Fibroblast of villous mesenchyme (primary cell): ENCODE measurements around the gene TCF25. TPM values are rescaled to one million over a fixed set of nuclear protein-coding genes. Genes with fewer than 3 reads are reported as not detected.

Experiments
- DNase-seq: peaks from one replicate; pipeline ENCODE4 v3.0.0-alpha.2; 2010; ENCODE audit warnings: low read depth
- H3K4me3 ChIP-seq: 2 replicates; pipeline ENCODE4 v1.5.1; 2011; ENCODE audit warnings: low read depth, mild to moderate bottlenecking, low read length
- total RNA-seq: library from RNA; depleted of rRNA; stranded (reverse); fragments of >200 nt; gene quantifications from 2 replicates; pipeline ENCODE4 v1.2.3, GENCODE V29; 2012
- TF ChIP-seq, protein P1 (sequence below): IDR thresholded peaks from 2 replicates; pipeline ENCODE4 v1.5.1; 2012; ENCODE audit warnings: low read depth, mild to moderate bottlenecking, low read length; ENCODE audit not compliant: insufficient read depth

TCF25 gene
- total RNA-seq, 1 donor = 188 TPM

DNA sequence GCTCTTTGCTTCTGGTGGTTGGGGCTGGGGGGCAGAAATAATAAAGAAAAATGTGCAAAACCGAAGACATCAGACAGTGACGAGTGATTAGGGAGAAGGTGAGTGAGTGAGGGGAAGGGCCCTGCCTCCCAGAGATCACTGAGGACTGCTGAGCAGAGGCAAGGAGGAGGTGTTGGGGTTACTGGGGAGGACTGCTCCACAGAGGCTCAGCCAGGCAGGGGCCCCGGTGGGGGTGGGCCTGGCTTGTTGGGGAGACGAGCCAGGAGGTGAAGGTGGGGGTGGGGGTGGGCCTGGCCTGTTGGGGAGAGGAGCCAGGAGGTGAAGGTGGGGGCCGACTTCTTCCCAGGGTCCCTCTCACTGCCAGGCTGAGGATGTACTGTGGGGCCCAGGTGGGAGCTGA is 73.1 kb downstream of the TCF25 start:
- TF ChIP-seq, protein P1, sequence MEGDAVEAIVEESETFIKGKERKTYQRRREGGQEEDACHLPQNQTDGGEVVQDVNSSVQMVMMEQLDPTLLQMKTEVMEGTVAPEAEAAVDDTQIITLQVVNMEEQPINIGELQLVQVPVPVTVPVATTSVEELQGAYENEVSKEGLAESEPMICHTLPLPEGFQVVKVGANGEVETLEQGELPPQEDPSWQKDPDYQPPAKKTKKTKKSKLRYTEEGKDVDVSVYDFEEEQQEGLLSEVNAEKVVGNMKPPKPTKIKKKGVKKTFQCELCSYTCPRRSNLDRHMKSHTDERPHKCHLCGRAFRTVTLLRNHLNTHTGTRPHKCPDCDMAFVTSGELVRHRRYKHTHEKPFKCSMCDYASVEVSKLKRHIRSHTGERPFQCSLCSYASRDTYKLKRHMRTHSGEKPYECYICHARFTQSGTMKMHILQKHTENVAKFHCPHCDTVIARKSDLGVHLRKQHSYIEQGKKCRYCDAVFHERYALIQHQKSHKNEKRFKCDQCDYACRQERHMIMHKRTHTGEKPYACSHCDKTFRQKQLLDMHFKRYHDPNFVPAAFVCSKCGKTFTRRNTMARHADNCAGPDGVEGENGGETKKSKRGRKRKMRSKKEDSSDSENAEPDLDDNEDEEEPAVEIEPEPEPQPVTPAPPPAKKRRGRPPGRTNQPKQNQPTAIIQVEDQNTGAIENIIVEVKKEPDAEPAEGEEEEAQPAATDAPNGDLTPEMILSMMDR = no peak
- H3K4me3 ChIP-seq = no peak overlapping the region
- no peak for DNase-seq

DNA sequence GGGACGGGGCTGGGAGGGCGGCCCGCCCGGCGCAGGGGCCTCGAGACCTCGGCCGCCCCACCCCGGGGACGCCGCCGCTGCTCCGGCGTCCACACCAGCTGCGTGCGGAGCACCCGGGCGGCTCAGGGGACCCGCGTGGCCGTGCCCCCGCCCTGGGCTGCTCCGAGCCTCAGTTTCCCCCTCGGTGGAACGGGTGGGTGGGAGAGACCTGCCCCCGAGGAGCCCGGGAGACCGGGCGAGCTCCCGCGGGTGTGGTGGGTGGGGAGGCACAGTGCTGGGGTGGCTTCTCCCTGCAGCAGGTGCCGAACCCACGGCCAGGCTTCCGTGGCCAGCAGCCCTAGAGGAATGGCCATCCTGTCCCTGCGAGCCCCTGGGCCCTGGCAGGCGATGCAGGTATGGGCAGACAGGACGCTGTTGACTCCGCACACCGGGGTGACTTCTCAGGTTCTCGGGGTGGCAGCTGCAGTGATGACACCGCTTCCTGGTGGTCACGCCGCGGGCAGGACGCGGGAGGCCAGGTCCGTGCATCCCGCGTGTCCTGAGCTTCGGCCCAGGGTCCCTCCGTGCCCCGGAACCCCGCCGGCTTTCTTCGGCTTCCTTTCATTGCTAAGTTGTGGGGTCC is 75.8 kb downstream of the TCF25 start:
- TF ChIP-seq, protein P1 = no peak
- peak overlapping the region; percentile 66 for H3K4me3 ChIP-seq
- DNase-seq = no peak

DNA sequence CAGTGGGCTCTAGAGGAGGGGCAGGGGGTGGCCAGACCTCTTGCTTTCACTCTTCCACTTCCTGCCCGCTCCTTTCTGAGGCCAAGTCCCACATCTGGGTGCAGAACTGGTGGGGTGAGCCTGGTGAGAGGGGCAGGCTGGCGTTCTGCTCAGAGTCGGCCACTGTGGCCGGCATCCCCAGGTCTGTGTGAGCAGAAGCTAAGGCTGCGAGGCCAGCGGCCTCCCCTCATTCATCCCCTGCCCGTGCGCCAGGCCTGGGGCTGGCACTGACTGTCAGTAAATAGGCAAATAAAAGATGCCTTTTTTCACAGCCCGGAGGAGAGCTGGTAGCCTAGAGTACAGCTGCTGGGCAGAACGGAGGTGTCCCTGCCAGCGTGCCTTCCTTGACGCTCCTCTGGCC is 76.4 kb downstream of the TCF25 start:
- no peak for DNase-seq
- peak overlapping the region; percentile 66 for H3K4me3 ChIP-seq
- TF ChIP-seq, protein P1 = no peak

DNA sequence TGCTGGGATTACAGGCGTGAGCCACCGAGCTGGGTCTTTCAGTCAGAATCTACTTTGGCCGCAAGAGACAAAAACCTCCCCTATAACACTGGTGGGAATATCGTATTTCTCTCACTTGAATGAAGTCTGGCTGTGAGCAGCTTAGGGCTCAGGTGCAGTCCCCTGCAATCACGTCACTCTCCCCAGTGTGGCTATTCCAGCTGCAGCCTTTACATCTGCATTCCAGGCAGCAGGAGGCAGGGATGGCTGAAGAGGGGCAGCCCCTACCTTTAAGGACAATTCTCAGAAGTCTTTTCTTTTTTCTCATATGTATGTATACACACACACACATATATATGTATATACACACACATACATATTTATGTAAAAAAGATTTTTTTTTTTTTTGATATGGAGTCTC is 78.1 kb downstream of the TCF25 start:
- DNase-seq = no peak
- TF ChIP-seq, protein P1 = no peak
- no peak overlapping the region for H3K4me3 ChIP-seq

DNA sequence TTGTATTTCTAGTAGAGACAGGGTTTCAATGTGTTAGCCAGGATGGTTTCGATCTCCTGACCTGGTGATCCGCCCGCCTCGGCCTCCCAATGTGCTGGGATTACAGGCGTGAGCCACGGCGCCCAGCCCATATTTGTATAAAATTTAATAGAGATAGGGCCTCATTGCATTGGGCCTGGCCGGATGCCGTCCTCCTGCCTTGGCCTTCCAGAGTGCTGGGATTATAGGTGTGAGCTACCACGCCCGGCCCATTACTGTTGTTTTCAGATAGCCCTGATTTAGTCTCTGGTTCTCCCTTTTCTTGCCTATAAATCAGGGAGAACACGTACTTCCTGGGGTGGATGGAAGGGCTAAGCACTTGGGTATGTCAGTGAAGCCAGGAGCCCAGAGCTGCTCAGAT is 78.7 kb downstream of the TCF25 start:
- no peak overlapping the region for H3K4me3 ChIP-seq
- no peak for DNase-seq
- TF ChIP-seq, protein P1 = no peak

DNA sequence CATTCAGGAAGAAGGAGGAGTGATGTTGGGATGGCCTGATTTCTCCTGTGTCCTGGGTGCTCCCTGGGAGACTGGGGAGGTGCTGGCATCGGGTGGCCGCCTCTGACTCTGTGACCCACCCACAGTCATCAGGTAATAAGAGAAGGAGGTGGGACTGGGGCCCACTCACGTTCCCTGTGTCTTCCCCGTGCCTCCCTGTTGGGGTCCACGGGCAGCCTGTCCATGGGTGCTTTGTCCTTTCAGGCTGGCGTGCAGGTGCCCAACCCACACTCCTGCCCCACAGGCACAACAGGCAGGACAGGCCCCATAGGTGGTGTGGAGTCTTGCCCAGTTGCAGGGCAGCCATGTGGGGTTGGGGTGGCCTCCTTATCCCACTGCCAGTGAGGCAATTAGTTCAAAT is 79.2 kb downstream of the TCF25 start:
- no peak for DNase-seq
- H3K4me3 ChIP-seq = no peak overlapping the region
- TF ChIP-seq, protein P1 = no peak

DNA sequence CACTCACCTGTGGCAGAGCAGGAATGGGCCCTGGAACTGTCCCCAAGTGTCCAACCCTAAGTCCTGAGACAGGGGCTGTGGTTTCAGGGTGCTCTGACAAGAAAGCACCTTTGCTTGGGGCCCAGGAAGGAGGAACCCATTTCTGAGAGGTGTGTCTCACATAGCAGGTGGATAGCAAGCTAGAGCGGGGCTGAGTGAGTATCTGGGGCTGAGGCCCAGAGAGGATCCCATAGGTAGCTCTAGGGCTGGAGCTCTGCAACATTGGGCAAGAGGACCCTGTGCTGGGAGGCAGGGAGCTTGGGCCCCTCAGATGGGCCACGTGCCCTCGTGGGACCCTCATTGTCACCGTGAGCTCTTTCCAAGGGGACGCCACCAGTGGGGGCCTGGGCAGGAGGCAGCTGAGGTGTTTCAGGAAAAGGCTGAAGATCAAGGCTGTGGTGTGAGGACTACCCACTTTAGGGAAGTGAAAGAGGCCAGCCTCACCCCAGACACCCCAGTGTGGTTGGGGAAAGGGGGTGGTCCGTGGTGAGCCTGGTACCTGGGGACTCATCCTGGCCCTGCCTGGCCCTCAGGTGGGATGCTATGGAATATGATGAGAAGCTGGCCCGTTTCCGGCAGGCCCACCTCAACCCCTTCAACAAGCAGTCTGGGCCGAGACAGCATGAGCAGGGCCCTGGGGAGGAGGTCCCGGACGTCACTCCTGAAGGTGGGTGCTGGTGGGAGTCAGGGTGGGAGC is 80.4 kb downstream of the TCF25 start:
- DNase-seq = no peak
- TF ChIP-seq, protein P1 = no peak
- no peak overlapping the region for H3K4me3 ChIP-seq
